OCI-LY1 (cell line): ENCODE measurements around the gene ROR1.

ENCODE experiments used
- H2AFZ ChIP-seq: fragments of 200-600 bp; sonication (generic), shearing (Covaris generic); 2 replicates; pipeline ENCODE4 v1.6.0; 2014; ENCODE audit warnings: antibody characterized with exemption, mild to moderate bottlenecking, low read length
- H3F3A ChIP-seq: fragments of 200-600 bp; sonication (generic), shearing (Covaris generic); 2 replicates; pipeline ENCODE4 v1.6.0; 2014; ENCODE audit warnings: mild to moderate bottlenecking, antibody characterized with exemption, low read length, moderate library complexity; ENCODE audit not compliant: insufficient read depth
- H3K27ac ChIP-seq: fragments of 200-600 bp; sonication (generic); 2 replicates; pipeline ENCODE4 v1.5.1; 2014; ENCODE audit warnings: low read length, mixed run types, mild to moderate bottlenecking, low read depth; ENCODE audit not compliant: poor library complexity, severe bottlenecking
- H3K27me3 ChIP-seq: fragments of 200-600 bp; sonication (generic); 2 replicates; pipeline ENCODE4 v1.6.0; 2014; ENCODE audit warnings: antibody characterized with exemption, mild to moderate bottlenecking, low read length, moderate library complexity; ENCODE audit not compliant: insufficient read depth
- H3K36me3 ChIP-seq: fragments of 200-600 bp; sonication (generic); 2 replicates; pipeline ENCODE4 v1.6.1; 2014; ENCODE audit warnings: mild to moderate bottlenecking, antibody characterized with exemption, low read length, moderate library complexity, mixed read lengths; ENCODE audit not compliant: insufficient read depth
- H3K4me1 ChIP-seq: fragments of 200-600 bp; sonication (generic); 2 replicates; pipeline ENCODE4 v1.5.1; 2014; ENCODE audit warnings: mild to moderate bottlenecking, low read length, moderate library complexity; ENCODE audit not compliant: insufficient read depth, severe bottlenecking
- H3K4me2 ChIP-seq: fragments of 200-600 bp; sonication (generic), shearing (Covaris generic); 2 replicates; pipeline ENCODE4 v1.6.1; 2014; ENCODE audit warnings: low read length
- H3K4me3 ChIP-seq: fragments of 200-600 bp; sonication (generic); 2 replicates; pipeline ENCODE4 v1.5.1; 2014; ENCODE audit warnings: low read length, low read depth, mild to moderate bottlenecking, mixed read lengths; ENCODE audit not compliant: poor library complexity, severe bottlenecking
- H3K79me2 ChIP-seq: fragments of 200-600 bp; shearing (Covaris generic); 2 replicates; pipeline ENCODE4 v1.6.1; 2016; ENCODE audit warnings: mixed run types, low read length, mixed read lengths; ENCODE audit not compliant: insufficient read depth
- H3K9ac ChIP-seq: fragments of 200-600 bp; sonication (generic), shearing (Covaris generic); 2 replicates; pipeline ENCODE4 v1.6.1; 2014; ENCODE audit warnings: mild to moderate bottlenecking, low read length, mixed read lengths
- H3K9me2 ChIP-seq: fragments of 200-600 bp; sonication (generic), shearing (Covaris generic); 2 replicates; pipeline ENCODE4 v1.6.1; 2014; ENCODE audit warnings: low read depth, mild to moderate bottlenecking, low read length, mixed read lengths
- H3K9me3 ChIP-seq: fragments of 200-600 bp; shearing (Covaris generic); 2 replicates; pipeline ENCODE4 v1.6.1; 2014; ENCODE audit warnings: low read length, mixed read lengths
- H4K20me1 ChIP-seq: fragments of 200-600 bp; sonication (generic), shearing (Covaris generic); 2 replicates; pipeline ENCODE4 v1.6.0; 2016; ENCODE audit warnings: mild to moderate bottlenecking, low read length; ENCODE audit not compliant: insufficient read depth
- CTCF ChIP-seq: fragments of 200-600 bp; sonication (generic), shearing (Covaris generic); IDR thresholded peaks from 2 replicates; pipeline ENCODE4 v1.5.1; 2017; ENCODE audit warnings: mild to moderate bottlenecking, antibody characterized with exemption, low read length, moderate library complexity, mixed read lengths
- EZH2 ChIP-seq: fragments of 200-600 bp; sonication (generic), shearing (Covaris generic); IDR thresholded peaks from 2 replicates; pipeline ENCODE4 v1.8.0; 2017; ENCODE audit warnings: borderline replicate concordance, mixed run types, mild to moderate bottlenecking, antibody characterized with exemption, low read length, moderate library complexity, mixed read lengths

ROR1 gene

DNA sequence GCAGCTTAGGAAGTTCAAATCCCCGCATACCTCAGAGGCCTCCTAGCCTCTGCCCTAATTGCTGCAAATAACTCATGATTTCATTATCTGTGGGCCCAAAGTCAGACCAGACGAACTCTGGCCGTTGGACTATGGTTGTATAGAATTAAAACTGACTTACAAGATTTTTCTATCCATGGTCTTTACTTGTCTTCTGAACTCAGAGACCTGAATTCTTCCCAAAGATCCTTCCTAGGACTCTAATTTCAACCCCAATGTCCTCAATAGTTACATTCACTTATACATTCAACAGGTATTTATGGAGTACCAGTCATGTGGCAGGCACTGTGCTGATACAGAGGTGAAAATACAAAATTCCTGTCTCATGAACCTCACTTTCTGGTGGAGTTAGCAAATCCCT, 247.2 kb downstream of the ROR1 start:
- TF ChIP-seq EZH2 (no peak), CTCF (no peak)
- H3K4me1 ChIP-seq = no peaks in the 10 kb centered on the region
- H3K9me2 ChIP-seq = no peaks in the 10 kb centered on the region
- H3K4me2 ChIP-seq = no peak overlapping the region
- no peak overlapping the region for H3K4me3 ChIP-seq
- H3K27me3 ChIP-seq = no peaks in the 10 kb centered on the region
- no peaks in the 10 kb centered on the region for H4K20me1 ChIP-seq
- H2AFZ ChIP-seq = no peak overlapping the region
- no peaks in the 10 kb centered on the region for H3K79me2 ChIP-seq
- H3K9me3 ChIP-seq = no peaks in the 10 kb centered on the region
- H3K9ac ChIP-seq = no peak overlapping the region
- H3K27ac ChIP-seq = no peak overlapping the region
- no peaks in the 10 kb centered on the region for H3F3A ChIP-seq
- H3K36me3 ChIP-seq = no peaks in the 10 kb centered on the region

GRCh38 chr1:64025051-64025450, 251.2 kb downstream of the ROR1 start:
- H3K9me3 ChIP-seq = no peaks in the 10 kb centered on the region
- no peaks in the 10 kb centered on the region for H3K9me2 ChIP-seq
- no peak overlapping the region for H3K4me2 ChIP-seq
- TF ChIP-seq CTCF (no peak), EZH2 (no peak)
- no peaks in the 10 kb centered on the region for H3K27me3 ChIP-seq
- H3K36me3 ChIP-seq = no peaks in the 10 kb centered on the region
- H3K4me1 ChIP-seq = no peaks in the 10 kb centered on the region
- H2AFZ ChIP-seq = no peak overlapping the region
- H3K9ac ChIP-seq = no peak overlapping the region
- no peak overlapping the region for H3K27ac ChIP-seq
- no peak overlapping the region for H3K4me3 ChIP-seq
- no peaks in the 10 kb centered on the region for H3F3A ChIP-seq
- no peaks in the 10 kb centered on the region for H3K79me2 ChIP-seq
- no peaks in the 10 kb centered on the region for H4K20me1 ChIP-seq

- Histone ChIP-seq H3K9ac (no peak overlapping the region), H3K4me1 (no peaks in the 10 kb centered on the region), H3K4me2 (no peak overlapping the region), H3F3A (no peaks in the 10 kb centered on the region), H3K27ac (no peak overlapping the region), H2AFZ (no peak overlapping the region), H3K4me3 (no peak overlapping the region), H3K36me3 (no peaks in the 10 kb centered on the region), H3K79me2 (no peaks in the 10 kb centered on the region), H3K9me2 (no peaks in the 10 kb centered on the region), H3K9me3 (no peaks in the 10 kb centered on the region), H4K20me1 (no peaks in the 10 kb centered on the region), H3K27me3 (no peaks in the 10 kb centered on the region)
- TF ChIP-seq CTCF = no peak
These were observed 255.2 kb downstream of the ROR1 start for GRCh38 chr1:64029037-64029436.
